UCSD-AML1 (cell line): ENCODE data around the gene NOCT.
"Not testable (repeated sequence)": the region's sequence is repeated elsewhere in the genome, so short reads cannot be mapped to it uniquely, and the experiment has no call there.

Source experiments
- DNase-seq: peaks from one replicate; lab custom pipeline; 2025; ENCODE audit not compliant: unreplicated experiment; lab: John Stamatoyannopoulos, UW

NOCT gene

GRCh38 chr4:139042981-139043460, 27.4 kb downstream of the NOCT start:
- no peak for DNase-seq

- DNase-seq = no peak
Measured at GRCh38 chr4:139044291-139044690, 28.7 kb downstream of the NOCT start.

GRCh38 chr4:139048026-139048425, 32.4 kb downstream of the NOCT start:
- no peak for DNase-seq

- DNase-seq = no peak
Measured at GRCh38 chr4:139050446-139050845, 34.9 kb downstream of the NOCT start.

- DNase-seq = no peak
Measured at GRCh38 chr4:139053909-139054308, 38.3 kb downstream of the NOCT start.

GRCh38 chr4:139054791-139055505, 39.4 kb downstream of the NOCT start:
- no peak for DNase-seq

GRCh38 chr4:139059026-139059425, 43.4 kb downstream of the NOCT start:
- not testable (repeated sequence) for DNase-seq

GRCh38 chr4:139060591-139060990, 45.0 kb downstream of the NOCT start:
- no peak for DNase-seq

- no peak for DNase-seq
Measured at GRCh38 chr4:139076016-139076744, 60.6 kb downstream of the NOCT start.

- no peak for DNase-seq
Measured at GRCh38 chr4:139077567-139078355, 62.2 kb downstream of the NOCT start.

- no peak for DNase-seq
Measured at GRCh38 chr4:139078926-139079325, 63.3 kb downstream of the NOCT start.

GRCh38 chr4:139082750-139083606, 67.4 kb downstream of the NOCT start:
- peak; percentile 96 for DNase-seq

GRCh38 chr4:139083607-139083955, 68.0 kb downstream of the NOCT start:
- DNase-seq = peak; percentile 80

GRCh38 chr4:139083956-139084803, 68.6 kb downstream of the NOCT start:
- DNase-seq = peak; percentile 92

GRCh38 chr4:139084804-139085093, 69.2 kb downstream of the NOCT start:
- DNase-seq = no peak

- no peak for DNase-seq
Measured at GRCh38 chr4:139085141-139085540, 69.6 kb downstream of the NOCT start.

- DNase-seq = no peak
Measured at GRCh38 chr4:139092271-139092670, 76.7 kb downstream of the NOCT start.
